Gastrocnemius medialis (tissue), 4 donors: ENCODE measurements around the gene JUNB. TPM values are rescaled to one million over a fixed set of nuclear protein-coding genes. Genes with fewer than 3 reads are reported as not detected.

Experiments
- ATAC-seq, 2 donors: fragments of 150-250 bp; one replicate each; pipeline ENCODE4 v1.9.1; 2016
- DNase-seq, 2 donors: peaks; one replicate each; pipeline ENCODE4 v3.0.0-alpha.2; 2019
- H3K27ac ChIP-seq, 4 donors: fragments of 200-600 bp; sonication (generic); 1 replicate in 1 of 4; 2 replicates in 3 of 4; pipeline ENCODE4 v1.5.1; 2016 to 2018; ENCODE audit warnings: mild to moderate bottlenecking in 2 of 4, moderate library complexity in 1 of 4
- H3K27me3 ChIP-seq, 3 donors: fragments of 200-600 bp; sonication (generic) in 2 of 3; 1 replicate in 1 of 3; 2 replicates in 2 of 3; pipeline versions ENCODE4 v1.5.1 to v1.6.0; 2016 to 2019; ENCODE audit warnings: mild to moderate bottlenecking in 1 of 3, moderate library complexity in 1 of 3
- H3K36me3 ChIP-seq, 2 donors: fragments of 200-600 bp; sonication (generic) in 1 of 2; one replicate each; pipeline ENCODE4 v1.5.1; 2017 to 2018
- H3K4me1 ChIP-seq, 2 donors: fragments of 200-600 bp; sonication (generic) in 1 of 2; one replicate each; pipeline ENCODE4 v1.5.1; 2016 to 2017; ENCODE audit warnings: mild to moderate bottlenecking in 2 of 2
- H3K4me3 ChIP-seq, 4 donors: fragments of 200-600 bp; sonication (generic) in 3 of 4; 1 replicate in 1 of 4; 2 replicates in 3 of 4; pipeline ENCODE4 v1.5.1; 2016 to 2019; ENCODE audit warnings: mild to moderate bottlenecking in 2 of 4
- H3K9me3 ChIP-seq, 3 donors: fragments of 200-600 bp; sonication (generic) in 2 of 3; 1 replicate in 1 of 3; 2 replicates in 2 of 3; pipeline ENCODE4 v1.5.1; 2016 to 2019
- POLR2A ChIP-seq, 2 donors: fragments of 450-650 bp; IDR thresholded peaks; one replicate each; pipeline ENCODE4 v1.6.1; 2017; ENCODE audit warnings: antibody characterized with exemption in 2 of 2, mild to moderate bottlenecking in 2 of 2, moderate library complexity in 2 of 2
- in situ Hi-C, 4 donors: fragments of 200-750 bp; cut with MboI; loops; one replicate each; pipeline versions ENCODE4 v1.15.0 to v1.8.0; 2017; ENCODE audit warnings: low sequenced_read_pairs in 4 of 4
- intact Hi-C: fragments of 100-400 bp; cut with DNase I; formaldehyde crosslinking; loops from one replicate; pipeline ENCODE4 v1.15.1; 2023; ENCODE audit warnings: low total_unique reads
- total RNA-seq, 4 donors: library from RNA; depleted of rRNA; stranded (reverse); fragments of >200 nt; gene quantifications; one replicate each; pipeline versions ENCODE4 v1.1.0 to v1.2.3, GENCODE V29; 2016
- TF ChIP-seq, protein P1 (sequence below), 5 experiments: fragments of 450-650 bp in 3 of 5; fragments of 200-600 bp in 2 of 5; sonication (generic) in 2 of 5; IDR thresholded peaks in 4 of 5; conservative IDR thresholded peaks in 1 of 5; 1 replicate in 4 of 5; 2 replicates in 1 of 5; pipeline ENCODE4 v1.5.1; 2016 to 2019; ENCODE audit warnings: antibody characterized with exemption in 5 of 5, mild to moderate bottlenecking in 3 of 5, moderate library complexity in 3 of 5

JUNB gene
- total RNA-seq, 4 donors from 2014 or later, result 59.0 to 200 (median 128) TPM

DNA sequence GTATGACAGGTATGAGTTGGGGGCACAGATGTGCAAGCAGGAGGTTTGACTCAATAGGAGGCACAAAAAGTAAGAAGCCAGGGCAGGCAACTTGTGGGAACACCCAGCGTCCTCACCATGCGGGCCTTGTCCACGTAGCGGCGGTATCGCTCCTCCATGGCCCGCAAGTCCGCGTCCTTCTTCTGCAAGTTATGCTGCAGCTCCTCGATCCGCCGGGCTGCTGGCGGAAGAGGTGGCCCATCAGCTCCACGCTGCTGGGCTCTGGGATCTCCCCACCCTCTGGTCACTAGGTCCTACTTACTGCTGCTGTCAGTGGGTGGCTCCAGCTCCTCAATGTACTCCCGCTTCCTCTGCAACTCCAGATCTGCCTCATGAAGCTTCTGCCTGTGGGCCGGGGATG, 26.6 kb upstream of the JUNB start:
- intact Hi-C loops, result no loop called here
- DNase-seq (no peak), ATAC-seq (no peak)
- peaks cover 0 to 4% of the 10 kb centered on the region in 2 donors for H3K4me1 ChIP-seq
- no peak overlapping the region for H3K4me3 ChIP-seq
- no peak for TF ChIP-seq POLR2A (IDR thresholded peaks at IDR 0.05)
- TF ChIP-seq, protein P1, sequence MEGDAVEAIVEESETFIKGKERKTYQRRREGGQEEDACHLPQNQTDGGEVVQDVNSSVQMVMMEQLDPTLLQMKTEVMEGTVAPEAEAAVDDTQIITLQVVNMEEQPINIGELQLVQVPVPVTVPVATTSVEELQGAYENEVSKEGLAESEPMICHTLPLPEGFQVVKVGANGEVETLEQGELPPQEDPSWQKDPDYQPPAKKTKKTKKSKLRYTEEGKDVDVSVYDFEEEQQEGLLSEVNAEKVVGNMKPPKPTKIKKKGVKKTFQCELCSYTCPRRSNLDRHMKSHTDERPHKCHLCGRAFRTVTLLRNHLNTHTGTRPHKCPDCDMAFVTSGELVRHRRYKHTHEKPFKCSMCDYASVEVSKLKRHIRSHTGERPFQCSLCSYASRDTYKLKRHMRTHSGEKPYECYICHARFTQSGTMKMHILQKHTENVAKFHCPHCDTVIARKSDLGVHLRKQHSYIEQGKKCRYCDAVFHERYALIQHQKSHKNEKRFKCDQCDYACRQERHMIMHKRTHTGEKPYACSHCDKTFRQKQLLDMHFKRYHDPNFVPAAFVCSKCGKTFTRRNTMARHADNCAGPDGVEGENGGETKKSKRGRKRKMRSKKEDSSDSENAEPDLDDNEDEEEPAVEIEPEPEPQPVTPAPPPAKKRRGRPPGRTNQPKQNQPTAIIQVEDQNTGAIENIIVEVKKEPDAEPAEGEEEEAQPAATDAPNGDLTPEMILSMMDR (IDR thresholded peaks at IDR 0.05 in 4 of 5, conservative IDR thresholded peaks at IDR 0.05 in 1 of 5), result no peak
- H3K36me3 ChIP-seq, result no peaks in the 10 kb centered on the region
- no peaks in the 10 kb centered on the region for H3K9me3 ChIP-seq
- in situ Hi-C loops, result loop anchor here (5.0 to 10.0 kb wide), 3 partner anchors 33 to 83 kb away; no protein-coding TSS in a partner anchor
- H3K27ac ChIP-seq, result no peak overlapping the region
- no peaks in the 10 kb centered on the region for H3K27me3 ChIP-seq

DNA sequence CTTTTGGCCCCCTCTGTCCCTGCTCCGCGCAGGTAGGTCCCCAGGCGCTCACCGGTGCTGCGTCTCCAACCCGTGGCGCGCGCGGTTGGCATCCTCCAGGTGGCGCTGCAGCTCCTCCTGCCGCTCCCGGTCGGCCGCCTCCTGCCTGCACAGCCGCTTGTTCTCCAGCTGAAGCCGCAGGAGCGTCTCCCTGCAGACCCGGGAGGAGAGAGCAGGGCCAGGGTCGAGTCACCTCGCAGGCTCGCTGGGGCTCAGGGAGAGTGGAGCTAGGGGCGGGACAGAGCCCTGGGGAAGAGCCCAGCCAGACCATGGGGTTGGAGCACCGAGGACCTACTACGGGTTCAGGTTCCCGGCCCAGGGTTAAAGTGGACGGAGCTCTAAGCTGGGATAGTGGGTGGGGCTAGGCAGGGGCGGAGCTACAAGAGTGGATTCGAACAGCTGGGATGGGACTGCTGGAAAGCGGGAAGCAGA, 25.2 kb upstream of the JUNB start:
- no peaks in the 10 kb centered on the region for H3K27me3 ChIP-seq
- peak overlapping the region; percentile 60 to 76 (median 67) for H3K27ac ChIP-seq
- H3K4me1 ChIP-seq, result peaks cover 1 to 8% of the 10 kb centered on the region in 2 donors
- H3K36me3 ChIP-seq, result no peaks in the 10 kb centered on the region
- intact Hi-C loops, result loop anchor here (1.0 kb wide), 3 partner anchors 9 to 81 kb away; partner anchors contain the start of gene HOOK2
- peak overlapping the region; percentile 46 to 59 (median 56) for H3K4me3 ChIP-seq
- in situ Hi-C loops, result loop anchor here in 3 of 4 donors (5.0 to 10.0 kb wide), 2 partner anchors 79 to 81 kb away; no protein-coding TSS in a partner anchor
- ATAC-seq (peak; percentile 85 to 88), DNase-seq (peak; percentile 50 to 62)
- no peaks in the 10 kb centered on the region for H3K9me3 ChIP-seq
- TF ChIP-seq POLR2A (IDR thresholded peaks at IDR 0.05), result peak; percentile 20 to 56
- TF ChIP-seq, protein P1 (IDR thresholded peaks at IDR 0.05 in 4 of 5, conservative IDR thresholded peaks at IDR 0.05 in 1 of 5), result peak; percentile 71 to 99 (median 95)

DNA sequence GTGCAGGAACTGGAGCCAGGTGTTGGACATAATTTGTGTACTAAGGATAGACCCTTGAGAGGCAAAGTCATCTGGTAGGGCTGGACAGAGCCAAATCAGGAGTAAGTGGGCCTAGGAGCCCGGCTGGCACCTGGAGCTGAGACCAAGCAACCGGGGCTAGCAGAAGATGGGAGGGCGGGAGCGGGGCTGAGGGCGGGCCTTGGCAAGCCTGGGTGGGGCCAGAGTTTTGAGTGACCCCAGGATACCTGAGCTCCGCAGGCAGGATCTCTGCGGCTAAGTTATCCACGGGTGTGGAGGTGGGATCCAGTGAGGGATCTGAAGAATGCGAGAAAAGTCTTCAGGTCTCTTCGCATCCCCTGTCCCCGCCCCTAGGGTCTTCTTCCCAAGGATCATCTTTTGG, 24.1 kb upstream of the JUNB start:
- intact Hi-C loops (no loop called here), in situ Hi-C loops (loop anchor here in 3 of 4 donors (5.0 to 10.0 kb wide), 2 partner anchors 78 to 80 kb away; no protein-coding TSS in a partner anchor)
- Histone ChIP-seq H3K4me3 (no peak overlapping the region), H3K9me3 (no peaks in the 10 kb centered on the region), H3K27me3 (no peaks in the 10 kb centered on the region), H3K27ac (no peak overlapping the region), H3K36me3 (no peaks in the 10 kb centered on the region), H3K4me1 (peaks cover 12 to 18% of the 10 kb centered on the region in 2 donors)
- DNase-seq (no peak), ATAC-seq (no peak)
- TF ChIP-seq, protein P1 (IDR thresholded peaks at IDR 0.05 in 4 of 5, conservative IDR thresholded peaks at IDR 0.05 in 1 of 5), result no peak
- no peak for TF ChIP-seq POLR2A (IDR thresholded peaks at IDR 0.05)

DNA sequence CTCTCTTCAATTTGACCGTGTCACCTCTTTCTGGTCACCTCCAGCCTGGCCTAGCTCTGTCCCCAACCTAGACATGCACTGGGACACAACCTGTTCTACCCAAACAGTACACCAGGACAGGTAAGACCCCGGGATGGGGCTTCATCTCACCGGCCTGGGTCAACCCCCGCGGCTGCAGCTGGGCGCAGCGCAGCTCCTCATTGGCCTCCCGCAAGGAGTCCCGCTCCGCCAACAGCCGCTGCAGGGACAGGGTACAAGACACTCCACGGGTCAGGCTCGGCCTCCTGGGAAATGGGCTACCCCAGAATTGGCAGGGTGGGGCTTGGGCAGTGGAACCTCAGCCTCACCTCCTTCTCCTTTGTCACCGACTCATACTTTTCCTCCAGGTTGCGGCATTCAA, 23.6 kb upstream of the JUNB start:
- intact Hi-C loops, result no loop called here
- in situ Hi-C loops, result loop anchor here in 3 of 4 donors (5.0 to 10.0 kb wide), 2 partner anchors 77 to 80 kb away; no protein-coding TSS in a partner anchor

More for the DNA sequence above, 23.6 kb upstream of the JUNB start:
- DNase-seq (no peak), ATAC-seq (no peak)
- no peak overlapping the region for H3K27ac ChIP-seq
- H3K36me3 ChIP-seq, result no peaks in the 10 kb centered on the region
- no peaks in the 10 kb centered on the region for H3K9me3 ChIP-seq
- TF ChIP-seq, protein P1 (IDR thresholded peaks at IDR 0.05 in 4 of 5, conservative IDR thresholded peaks at IDR 0.05 in 1 of 5), result no peak
- no peak for TF ChIP-seq POLR2A (IDR thresholded peaks at IDR 0.05)
- H3K4me3 ChIP-seq, result no peak overlapping the region
- no peaks in the 10 kb centered on the region for H3K27me3 ChIP-seq
- peaks cover 17 to 23% of the 10 kb centered on the region in 2 donors for H3K4me1 ChIP-seq
